ENCODE results near the gene SIM2.

GRCh38 chr21:36710729-36711048 is 11.8 kb downstream of the SIM2 start:
- TF ChIP-seq, protein P1, sequence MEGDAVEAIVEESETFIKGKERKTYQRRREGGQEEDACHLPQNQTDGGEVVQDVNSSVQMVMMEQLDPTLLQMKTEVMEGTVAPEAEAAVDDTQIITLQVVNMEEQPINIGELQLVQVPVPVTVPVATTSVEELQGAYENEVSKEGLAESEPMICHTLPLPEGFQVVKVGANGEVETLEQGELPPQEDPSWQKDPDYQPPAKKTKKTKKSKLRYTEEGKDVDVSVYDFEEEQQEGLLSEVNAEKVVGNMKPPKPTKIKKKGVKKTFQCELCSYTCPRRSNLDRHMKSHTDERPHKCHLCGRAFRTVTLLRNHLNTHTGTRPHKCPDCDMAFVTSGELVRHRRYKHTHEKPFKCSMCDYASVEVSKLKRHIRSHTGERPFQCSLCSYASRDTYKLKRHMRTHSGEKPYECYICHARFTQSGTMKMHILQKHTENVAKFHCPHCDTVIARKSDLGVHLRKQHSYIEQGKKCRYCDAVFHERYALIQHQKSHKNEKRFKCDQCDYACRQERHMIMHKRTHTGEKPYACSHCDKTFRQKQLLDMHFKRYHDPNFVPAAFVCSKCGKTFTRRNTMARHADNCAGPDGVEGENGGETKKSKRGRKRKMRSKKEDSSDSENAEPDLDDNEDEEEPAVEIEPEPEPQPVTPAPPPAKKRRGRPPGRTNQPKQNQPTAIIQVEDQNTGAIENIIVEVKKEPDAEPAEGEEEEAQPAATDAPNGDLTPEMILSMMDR (IDR thresholded peaks at IDR 0.05; ENCODE audit: poor library complexity, severe bottlenecking), result no peak
- no peak for TF ChIP-seq RAD21 (conservative IDR thresholded peaks at IDR 0.05)
- no peak for TF ChIP-seq TAF1 (IDR thresholded peaks at IDR 0.05; ENCODE audit: low read depth)
- TF ChIP-seq EZH2 (IDR thresholded peaks at IDR 0.05; ENCODE audit: borderline replicate concordance, insufficient read depth, low read length, poor library complexity, severe bottlenecking), result no peak
